Mesothelial cell of epicardium (in vitro differentiated cells): ENCODE results near the gene MYL6B. TPM values are rescaled to one million over a fixed set of nuclear protein-coding genes. Genes with fewer than 3 reads are reported as not detected.

ENCODE experiments used
- DNase-seq, 2 experiments: peaks; one replicate each; pipeline ENCODE4 v3.0.0; 2021; ENCODE audit warnings: low spot score in 2 of 2; ENCODE audit not compliant: unreplicated experiment in 2 of 2
- H3K27ac Mint-ChIP-seq: 2 replicates; pipeline ENCODE4 v1.8.0; 2021; ENCODE audit warnings: mixed read lengths
- H3K27me3 Mint-ChIP-seq: 2 replicates; pipeline ENCODE4 v1.8.0; 2021; ENCODE audit warnings: low read depth, mixed read lengths
- H3K36me3 Mint-ChIP-seq: 2 replicates; pipeline ENCODE4 v1.8.0; 2021; ENCODE audit warnings: mixed read lengths
- H3K4me1 Mint-ChIP-seq: 2 replicates; pipeline ENCODE4 v1.8.0; 2021; ENCODE audit warnings: mixed read lengths
- H3K4me3 Mint-ChIP-seq: 2 replicates; pipeline ENCODE4 v1.8.0; 2021; ENCODE audit warnings: mild to moderate bottlenecking, moderate library complexity, mixed read lengths
- H3K9me3 Mint-ChIP-seq: 2 replicates; pipeline ENCODE4 v1.8.0; 2021; ENCODE audit warnings: mixed read lengths
- total RNA-seq: library from RNA; stranded (reverse); gene quantifications from 3 replicates; pipeline ENCODE4 v1.2.1, GENCODE V29; 2021
- TF ChIP-seq, protein P1 (sequence below): fragments of 200-600 bp; sonication (generic); IDR thresholded peaks from one replicate; pipeline ENCODE4 v1.5.0; 2021; ENCODE audit warnings: antibody characterized with exemption; ENCODE audit not compliant: unreplicated experiment

Gene MYL6B
- total RNA-seq, 1 donor from 2014 or later, result 150 TPM

GRCh38 chr12:56143870-56144269 is 8.5 kb upstream of the MYL6B start:
- H3K36me3 Mint-ChIP-seq, result peaks cover 35% of the 10 kb centered on the region

GRCh38 chr12:56145217-56145616 is 7.2 kb upstream of the MYL6B start:
- Mint-ChIP-seq H3K4me1 (peaks cover 9% of the 10 kb centered on the region), H3K36me3 (peaks cover 28% of the 10 kb centered on the region), H3K4me3 (no peak overlapping the region), H3K27ac (no peak overlapping the region), H3K9me3 (no peaks in the 10 kb centered on the region), H3K27me3 (no peaks in the 10 kb centered on the region)
- TF ChIP-seq, protein P1, sequence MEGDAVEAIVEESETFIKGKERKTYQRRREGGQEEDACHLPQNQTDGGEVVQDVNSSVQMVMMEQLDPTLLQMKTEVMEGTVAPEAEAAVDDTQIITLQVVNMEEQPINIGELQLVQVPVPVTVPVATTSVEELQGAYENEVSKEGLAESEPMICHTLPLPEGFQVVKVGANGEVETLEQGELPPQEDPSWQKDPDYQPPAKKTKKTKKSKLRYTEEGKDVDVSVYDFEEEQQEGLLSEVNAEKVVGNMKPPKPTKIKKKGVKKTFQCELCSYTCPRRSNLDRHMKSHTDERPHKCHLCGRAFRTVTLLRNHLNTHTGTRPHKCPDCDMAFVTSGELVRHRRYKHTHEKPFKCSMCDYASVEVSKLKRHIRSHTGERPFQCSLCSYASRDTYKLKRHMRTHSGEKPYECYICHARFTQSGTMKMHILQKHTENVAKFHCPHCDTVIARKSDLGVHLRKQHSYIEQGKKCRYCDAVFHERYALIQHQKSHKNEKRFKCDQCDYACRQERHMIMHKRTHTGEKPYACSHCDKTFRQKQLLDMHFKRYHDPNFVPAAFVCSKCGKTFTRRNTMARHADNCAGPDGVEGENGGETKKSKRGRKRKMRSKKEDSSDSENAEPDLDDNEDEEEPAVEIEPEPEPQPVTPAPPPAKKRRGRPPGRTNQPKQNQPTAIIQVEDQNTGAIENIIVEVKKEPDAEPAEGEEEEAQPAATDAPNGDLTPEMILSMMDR, result no peak
- DNase-seq, result no peak

More at GRCh38 chr12:56143870-56144269, 8.5 kb upstream of the MYL6B start:
- Mint-ChIP-seq H3K27me3 (no peaks in the 10 kb centered on the region), H3K4me1 (peaks cover 7% of the 10 kb centered on the region), H3K27ac (no peak overlapping the region), H3K9me3 (no peaks in the 10 kb centered on the region), H3K4me3 (no peak overlapping the region)
- DNase-seq, result no peak
- TF ChIP-seq, protein P1, result no peak

DNA sequence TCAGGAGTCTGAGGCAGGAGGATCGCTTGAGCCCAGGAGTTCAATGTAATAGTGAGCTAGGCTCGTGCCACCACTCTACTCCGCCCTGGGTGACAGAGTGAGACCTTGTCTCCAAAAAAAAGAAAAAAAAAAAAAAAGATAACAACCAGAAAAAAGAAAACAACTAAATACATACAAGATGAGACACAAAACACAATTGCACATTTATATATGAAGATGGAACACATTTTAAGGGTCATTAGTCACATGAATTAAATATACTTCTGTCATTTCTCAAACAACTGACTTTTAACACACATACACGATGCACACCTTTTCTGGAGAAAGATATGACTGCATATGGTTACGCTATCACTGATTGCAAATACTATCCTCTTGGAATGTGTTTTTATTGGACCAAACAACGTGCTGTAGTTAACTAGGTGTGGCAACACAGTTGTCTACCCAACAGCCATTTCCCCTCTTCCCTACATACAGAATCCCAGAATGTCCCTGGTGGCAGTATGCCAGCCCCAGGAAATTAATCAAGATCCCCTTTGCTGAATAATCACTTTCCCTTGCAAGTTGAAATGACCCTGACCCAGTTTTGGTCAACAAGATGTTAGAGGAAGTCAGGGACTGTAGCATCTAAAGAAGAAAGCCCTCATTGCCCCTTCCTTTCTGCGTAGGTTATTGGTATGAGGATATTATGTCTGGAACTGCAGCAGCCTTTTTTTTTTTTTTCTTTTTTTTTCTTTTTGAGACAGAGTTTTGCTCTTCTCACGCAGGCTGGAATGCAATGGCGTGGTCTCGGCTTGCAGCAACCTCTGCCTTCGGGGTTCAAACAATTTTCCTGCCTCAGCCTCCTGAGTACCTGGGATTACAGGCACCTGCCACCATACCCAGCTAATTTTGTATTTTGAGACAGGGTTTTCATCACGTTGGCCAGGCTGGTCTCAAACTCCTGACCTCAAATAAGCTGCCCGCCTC is 5.6 kb upstream of the MYL6B start:
- Mint-ChIP-seq H3K4me1 (peaks cover 22% of the 10 kb centered on the region), H3K4me3 (no peak overlapping the region), H3K36me3 (peaks cover 17% of the 10 kb centered on the region), H3K27me3 (no peaks in the 10 kb centered on the region), H3K27ac (peak overlapping the region; percentile 69), H3K9me3 (no peaks in the 10 kb centered on the region)
- TF ChIP-seq, protein P1, result no peak
- no peak for DNase-seq

DNA sequence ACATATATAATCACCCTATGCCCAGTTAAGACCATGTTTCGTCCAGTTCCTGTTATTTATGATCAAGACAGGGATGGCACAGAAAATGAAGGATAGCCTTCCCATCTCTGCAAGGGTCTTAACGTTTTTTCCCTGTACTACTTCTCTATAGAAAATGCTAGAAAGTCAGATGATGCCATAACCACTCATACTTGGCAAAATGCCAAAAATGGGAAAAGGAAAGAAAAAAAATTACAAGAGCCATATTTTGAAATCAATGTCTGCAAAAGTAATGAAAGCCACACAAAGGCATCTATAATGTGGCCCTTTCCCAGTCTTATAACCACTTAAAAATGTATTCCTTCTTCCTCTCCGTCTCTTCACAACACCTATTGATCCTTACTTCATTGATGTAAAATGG is 1.8 kb upstream of the MYL6B start:
- Mint-ChIP-seq H3K36me3 (peaks cover 8% of the 10 kb centered on the region), H3K4me1 (peaks cover 33% of the 10 kb centered on the region), H3K27ac (peak overlapping the region; percentile 94), H3K9me3 (no peaks in the 10 kb centered on the region), H3K4me3 (peak overlapping the region; percentile 93), H3K27me3 (no peaks in the 10 kb centered on the region)
- DNase-seq, result no peak
- TF ChIP-seq, protein P1, result no peak

DNA sequence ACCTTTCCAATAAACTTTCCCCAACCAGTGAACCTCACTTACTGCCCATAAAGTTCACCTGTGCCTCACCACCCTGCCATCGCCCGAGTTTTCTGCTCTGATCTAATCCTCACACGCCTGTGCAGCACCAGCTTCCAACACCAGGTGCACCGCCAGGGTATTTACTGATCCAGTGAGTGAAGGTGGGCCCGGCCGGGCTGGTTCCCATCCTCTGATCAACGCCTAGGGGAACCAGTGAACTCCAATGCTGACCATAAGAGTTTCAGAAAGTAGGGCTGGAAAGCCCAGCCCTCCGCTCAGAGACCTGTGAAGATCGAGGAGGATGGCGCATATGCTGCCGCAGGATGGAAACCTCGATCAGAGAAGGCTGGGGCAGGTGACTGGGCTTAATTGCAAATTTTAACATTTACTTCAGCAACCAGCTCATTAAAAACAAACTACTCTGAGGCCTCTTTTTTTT is 685 bp upstream of the MYL6B start:
- TF ChIP-seq, protein P1, result peak; percentile 56
- DNase-seq, result peak in 1 of 2 experiments; percentile 56
- Mint-ChIP-seq H3K36me3 (peaks cover 11% of the 10 kb centered on the region), H3K9me3 (no peaks in the 10 kb centered on the region), H3K27ac (peak overlapping the region; percentile 96), H3K27me3 (no peaks in the 10 kb centered on the region), H3K4me1 (peaks cover 30% of the 10 kb centered on the region), H3K4me3 (peak overlapping the region; percentile 93)
